GM18511 (cell line): Measurements from ENCODE around the gene ESPNL.

Experiments used
- ATAC-seq: cut with Tn5 transposase; IDR thresholded peaks from one replicate; pipeline ENCODE4 v1.9.1; 2021; ENCODE audit warnings: mild to moderate bottlenecking, moderate library complexity; ENCODE audit not compliant: unreplicated experiment

ESPNL gene

GRCh38 chr2:238098901-238099713 lies 1.0 kb upstream of the ESPNL start:
- ATAC-seq: peak; percentile 29

GRCh38 chr2:238099714-238100048 lies 459 bp upstream of the ESPNL start:
- ATAC-seq: no peak

GRCh38 chr2:238100821-238101771 lies 956 bp downstream of the ESPNL start:
- no peak for ATAC-seq

GRCh38 chr2:238101891-238102841 lies 2.0 kb downstream of the ESPNL start:
- no peak for ATAC-seq

GRCh38 chr2:238102865-238103264 lies 2.7 kb downstream of the ESPNL start:
- no peak for ATAC-seq

- no peak for ATAC-seq
Measured at GRCh38 chr2:238103465-238104225, 3.5 kb downstream of the ESPNL start.

- ATAC-seq: no peak
Measured at GRCh38 chr2:238104226-238104690, 4.1 kb downstream of the ESPNL start.

GRCh38 chr2:238104691-238105371 lies 4.7 kb downstream of the ESPNL start:
- ATAC-seq: no peak

- ATAC-seq: no peak
Measured at GRCh38 chr2:238105506-238106338, 5.6 kb downstream of the ESPNL start.

- ATAC-seq: no peak
Measured at GRCh38 chr2:238106339-238106697, 6.2 kb downstream of the ESPNL start.

- ATAC-seq: peak; percentile 18
Measured at GRCh38 chr2:238106698-238107524, 6.8 kb downstream of the ESPNL start.

GRCh38 chr2:238107525-238108422 lies 7.6 kb downstream of the ESPNL start:
- peak; percentile 73 for ATAC-seq

- ATAC-seq: peak; percentile 79
Measured at GRCh38 chr2:238108423-238109183, 8.5 kb downstream of the ESPNL start.

GRCh38 chr2:238113611-238114010 lies 13.5 kb downstream of the ESPNL start:
- ATAC-seq: no peak

- ATAC-seq: no peak
Measured at GRCh38 chr2:238114331-238114841, 14.2 kb downstream of the ESPNL start.
